ENCODE results near the gene PACS1.

Gene PACS1

DNA sequence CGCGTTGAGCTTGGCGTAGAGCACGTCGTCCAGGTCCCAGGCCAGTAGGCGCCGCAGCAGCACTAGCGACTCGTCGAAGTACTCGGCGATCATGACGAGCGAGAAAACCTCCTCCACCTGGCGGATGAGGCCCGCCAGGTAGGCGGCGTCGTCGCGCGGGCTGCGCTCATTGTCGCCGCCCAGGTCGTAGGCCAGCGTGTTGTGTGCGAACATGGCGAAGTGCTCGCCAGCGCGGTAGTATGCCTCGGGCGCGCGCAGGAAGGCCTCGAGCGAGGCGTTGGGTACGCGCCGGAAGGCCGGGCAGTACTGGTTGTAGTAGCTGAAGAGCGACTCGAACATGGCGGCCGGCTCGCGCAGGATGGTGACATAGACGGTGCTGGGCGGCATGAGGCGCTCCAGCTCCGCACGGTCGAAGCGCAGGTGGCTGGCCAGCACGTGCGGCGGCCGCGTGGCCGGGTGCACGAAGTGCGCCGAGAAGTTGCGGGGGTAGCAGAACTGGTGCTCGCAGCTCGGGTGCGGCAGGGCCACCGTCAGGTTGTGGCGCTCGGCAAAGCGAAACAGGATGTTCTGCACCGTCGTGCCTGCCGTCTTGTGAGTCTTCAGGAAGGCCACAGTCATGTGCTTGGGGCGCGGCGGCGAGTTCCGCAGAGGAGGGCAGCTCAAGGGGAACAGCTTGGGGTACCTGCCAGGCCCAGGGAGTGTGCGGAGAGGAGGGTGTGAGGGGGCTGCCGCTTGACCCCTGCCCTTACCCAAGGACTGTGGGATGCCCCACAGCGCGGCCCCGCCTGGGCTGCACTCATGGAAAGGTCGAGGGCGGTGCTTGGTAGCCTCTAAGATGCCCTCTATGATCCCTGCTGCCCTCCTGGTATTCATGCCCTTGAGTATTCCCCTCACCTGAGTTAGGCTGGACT lies 26.8 kb upstream of the PACS1 start:
- TF ChIP-seq TAF1 (IDR thresholded peaks at IDR 0.05; ENCODE audit: borderline replicate concordance, insufficient read depth, low read length), result no peak
- TF ChIP-seq, protein P1, sequence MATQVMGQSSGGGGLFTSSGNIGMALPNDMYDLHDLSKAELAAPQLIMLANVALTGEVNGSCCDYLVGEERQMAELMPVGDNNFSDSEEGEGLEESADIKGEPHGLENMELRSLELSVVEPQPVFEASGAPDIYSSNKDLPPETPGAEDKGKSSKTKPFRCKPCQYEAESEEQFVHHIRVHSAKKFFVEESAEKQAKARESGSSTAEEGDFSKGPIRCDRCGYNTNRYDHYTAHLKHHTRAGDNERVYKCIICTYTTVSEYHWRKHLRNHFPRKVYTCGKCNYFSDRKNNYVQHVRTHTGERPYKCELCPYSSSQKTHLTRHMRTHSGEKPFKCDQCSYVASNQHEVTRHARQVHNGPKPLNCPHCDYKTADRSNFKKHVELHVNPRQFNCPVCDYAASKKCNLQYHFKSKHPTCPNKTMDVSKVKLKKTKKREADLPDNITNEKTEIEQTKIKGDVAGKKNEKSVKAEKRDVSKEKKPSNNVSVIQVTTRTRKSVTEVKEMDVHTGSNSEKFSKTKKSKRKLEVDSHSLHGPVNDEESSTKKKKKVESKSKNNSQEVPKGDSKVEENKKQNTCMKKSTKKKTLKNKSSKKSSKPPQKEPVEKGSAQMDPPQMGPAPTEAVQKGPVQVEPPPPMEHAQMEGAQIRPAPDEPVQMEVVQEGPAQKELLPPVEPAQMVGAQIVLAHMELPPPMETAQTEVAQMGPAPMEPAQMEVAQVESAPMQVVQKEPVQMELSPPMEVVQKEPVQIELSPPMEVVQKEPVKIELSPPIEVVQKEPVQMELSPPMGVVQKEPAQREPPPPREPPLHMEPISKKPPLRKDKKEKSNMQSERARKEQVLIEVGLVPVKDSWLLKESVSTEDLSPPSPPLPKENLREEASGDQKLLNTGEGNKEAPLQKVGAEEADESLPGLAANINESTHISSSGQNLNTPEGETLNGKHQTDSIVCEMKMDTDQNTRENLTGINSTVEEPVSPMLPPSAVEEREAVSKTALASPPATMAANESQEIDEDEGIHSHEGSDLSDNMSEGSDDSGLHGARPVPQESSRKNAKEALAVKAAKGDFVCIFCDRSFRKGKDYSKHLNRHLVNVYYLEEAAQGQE (IDR thresholded peaks at IDR 0.05; ENCODE audit: insufficient read depth in 1 of 2, low read depth in 2 of 2, low read length in 2 of 2), result no peak
- no peak for TF ChIP-seq POLR2AphosphoS5 (IDR thresholded peaks at IDR 0.05; ENCODE audit: low read depth, low read length)
- no peak for TF ChIP-seq FOXP2 (optimal IDR thresholded peaks at IDR 0.05; ENCODE audit: borderline replicate concordance, extremely low read depth, extremely low read length, insufficient read depth)

DNA sequence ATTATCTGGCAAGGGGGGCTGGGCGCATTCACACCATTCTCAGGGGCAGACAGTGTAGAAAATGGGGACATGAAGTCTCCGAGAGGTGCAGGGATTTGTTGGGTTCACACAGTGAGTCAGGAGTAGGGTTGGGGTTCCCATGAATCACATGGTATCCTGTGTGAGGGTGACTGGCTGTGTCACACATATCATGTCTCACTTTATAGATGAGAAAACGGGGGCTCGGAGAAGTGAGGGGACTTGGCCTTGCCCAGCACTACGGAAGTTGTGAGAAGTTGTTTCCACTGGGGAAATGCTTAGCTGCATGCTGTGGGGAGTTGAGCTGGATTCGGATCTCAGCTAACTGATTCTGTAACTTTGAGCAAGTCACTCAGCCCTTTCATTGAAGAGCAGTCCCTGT lies 25.3 kb upstream of the PACS1 start:
- TF ChIP-seq, protein P1 (IDR thresholded peaks at IDR 0.05; ENCODE audit: insufficient read depth in 1 of 2, low read depth in 2 of 2, low read length in 2 of 2), result no peak
- TF ChIP-seq SIN3A (IDR thresholded peaks at IDR 0.05; ENCODE audit: borderline replicate concordance, insufficient read depth, low read length) (no peak), TAF1 (IDR thresholded peaks at IDR 0.05; ENCODE audit: borderline replicate concordance, insufficient read depth, low read length) (no peak), POLR2AphosphoS5 (IDR thresholded peaks at IDR 0.05; ENCODE audit: low read depth, low read length) (no peak), FOXP2 (optimal IDR thresholded peaks at IDR 0.05; ENCODE audit: borderline replicate concordance, extremely low read depth, extremely low read length, insufficient read depth) (no peak)

DNA sequence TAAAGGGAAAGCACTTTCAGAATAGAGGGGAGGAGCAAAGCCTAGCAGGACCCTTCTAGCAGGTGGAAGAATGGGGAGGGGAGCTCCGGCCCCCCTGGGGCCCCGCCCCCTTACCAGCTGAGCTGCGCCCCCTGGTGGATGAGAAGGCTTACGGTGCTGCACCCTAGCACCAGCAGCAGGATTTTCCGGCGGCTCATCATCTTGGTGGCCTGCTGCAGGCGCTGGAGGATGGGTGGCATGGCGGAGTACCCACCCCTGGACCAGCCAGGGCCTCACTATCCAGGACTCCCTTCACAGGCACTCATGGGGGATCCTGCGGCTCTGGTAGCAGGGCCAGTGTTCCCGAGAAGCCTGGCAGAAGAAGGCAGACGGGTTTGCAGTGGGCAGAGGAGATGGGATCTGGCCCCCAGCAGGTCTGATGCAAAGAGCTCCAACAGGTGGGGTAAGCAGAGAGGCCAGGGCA lies 24.9 kb upstream of the PACS1 start:
- TF ChIP-seq, protein P1 (IDR thresholded peaks at IDR 0.05; ENCODE audit: insufficient read depth in 1 of 2, low read depth in 2 of 2, low read length in 2 of 2), result no peak
- TF ChIP-seq SIN3A (IDR thresholded peaks at IDR 0.05; ENCODE audit: borderline replicate concordance, insufficient read depth, low read length) (no peak), TAF1 (IDR thresholded peaks at IDR 0.05; ENCODE audit: borderline replicate concordance, insufficient read depth, low read length) (no peak), FOXP2 (optimal IDR thresholded peaks at IDR 0.05; ENCODE audit: borderline replicate concordance, extremely low read depth, extremely low read length, insufficient read depth) (no peak), POLR2AphosphoS5 (IDR thresholded peaks at IDR 0.05; ENCODE audit: low read depth, low read length) (no peak)

DNA sequence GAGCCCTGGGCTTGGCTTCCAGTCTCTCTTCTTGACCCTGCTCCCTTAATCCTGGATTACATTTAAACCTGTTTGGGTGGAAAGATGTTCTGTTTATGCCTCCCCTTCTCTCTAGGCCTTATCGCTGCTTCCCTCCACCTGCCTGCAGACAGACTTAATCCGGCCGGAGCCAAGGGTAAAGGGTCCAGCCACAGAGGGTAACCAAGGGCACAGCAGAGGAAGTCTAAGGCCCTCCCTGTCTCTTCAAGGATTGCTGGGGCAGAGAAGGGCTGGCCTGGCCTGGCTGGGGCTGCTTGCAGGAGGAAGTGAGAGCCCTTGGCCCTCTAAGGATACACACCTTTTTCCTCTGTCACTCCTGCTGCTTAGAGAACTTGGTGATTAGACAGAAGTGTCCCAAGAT lies 23.2 kb upstream of the PACS1 start:
- TF ChIP-seq TAF1 (IDR thresholded peaks at IDR 0.05; ENCODE audit: borderline replicate concordance, insufficient read depth, low read length), result no peak
- no peak for TF ChIP-seq POLR2AphosphoS5 (IDR thresholded peaks at IDR 0.05; ENCODE audit: low read depth, low read length)
- TF ChIP-seq FOXP2 (optimal IDR thresholded peaks at IDR 0.05; ENCODE audit: borderline replicate concordance, extremely low read depth, extremely low read length, insufficient read depth), result no peak
- no peak for TF ChIP-seq SIN3A (IDR thresholded peaks at IDR 0.05; ENCODE audit: borderline replicate concordance, insufficient read depth, low read length)
- TF ChIP-seq, protein P1 (IDR thresholded peaks at IDR 0.05; ENCODE audit: insufficient read depth in 1 of 2, low read depth in 2 of 2, low read length in 2 of 2), result no peak

Measured in PFSK-1 (cell line).